ENCODE results near the gene CPO.

GRCh38 chr2:206979922-206980321, 40.6 kb downstream of the CPO start:
- TF ChIP-seq CTCF (IDR thresholded peaks at IDR 0.05), result no peak
- no peak for TF ChIP-seq POLR2A (IDR thresholded peaks at IDR 0.05)

Measured in prostate gland (tissue), 2 donors.